Fibroblast of pulmonary artery (primary cell): ENCODE data around the gene IL4R.
"Not testable (repeated sequence)": the region's sequence is repeated elsewhere in the genome, so short reads cannot be mapped to it uniquely, and the experiment has no call there.

Source experiments
- DNase-seq: peaks from one replicate; pipeline ENCODE4 v3.0.0-alpha.2; 2010; ENCODE audit warnings: low read depth
- H3K4me3 ChIP-seq: replicated peaks from 2 replicates; pipeline ENCODE4 v1.5.1; 2011; ENCODE audit warnings: low read depth, mild to moderate bottlenecking, control low read depth, low read length, moderate library complexity
- CTCF ChIP-seq: IDR thresholded peaks from 2 replicates; pipeline ENCODE4 v1.5.1; 2011; ENCODE audit warnings: mild to moderate bottlenecking, control low read depth, low read length, inconsistent platforms; ENCODE audit errors: missing control alignments

Gene IL4R

GRCh38 chr16:27270349-27270748, 43.4 kb upstream of the IL4R start:
- no peak overlapping the region for H3K4me3 ChIP-seq
- DNase-seq: no peak

GRCh38 chr16:27272076-27272475, 41.7 kb upstream of the IL4R start:
- no peak for DNase-seq
- no peak for TF ChIP-seq CTCF
- no peak overlapping the region for H3K4me3 ChIP-seq

More at GRCh38 chr16:27270349-27270748, 43.4 kb upstream of the IL4R start:
- no peak for TF ChIP-seq CTCF

GRCh38 chr16:27272697-27273096, 41.1 kb upstream of the IL4R start:
- H3K4me3 ChIP-seq, DNase-seq: not testable (repeated sequence)

GRCh38 chr16:27273330-27273669, 40.5 kb upstream of the IL4R start:
- DNase-seq: no peak
- TF ChIP-seq CTCF: no peak
- no peak overlapping the region for H3K4me3 ChIP-seq

- TF ChIP-seq CTCF: no peak
- DNase-seq: no peak
- H3K4me3 ChIP-seq: no peak overlapping the region
Measured at GRCh38 chr16:27273670-27274423, 39.9 kb upstream of the IL4R start.

GRCh38 chr16:27274424-27274874, 39.3 kb upstream of the IL4R start:
- not testable (repeated sequence) for DNase-seq, H3K4me3 ChIP-seq

GRCh38 chr16:27275394-27275793, 38.4 kb upstream of the IL4R start:
- DNase-seq: no peak
- H3K4me3 ChIP-seq: no peak overlapping the region
- no peak for TF ChIP-seq CTCF

GRCh38 chr16:27281243-27281642, 32.5 kb upstream of the IL4R start:
- TF ChIP-seq CTCF: no peak
- DNase-seq: no peak
- no peak overlapping the region for H3K4me3 ChIP-seq
